ENCODE measurements around the gene CDK6.

- no peak for TF ChIP-seq CTCF (IDR thresholded peaks at IDR 0.05)
- no peak for TF ChIP-seq POLR2A (IDR thresholded peaks at IDR 0.05)
Measured at GRCh38 chr7:92698237-92698841, 138.0 kb downstream of the CDK6 start.

All from thyroid gland (tissue), 4 donors.